Adipocyte (in vitro differentiated cells): ENCODE data around the gene RUNX2.

ENCODE experiments used
- DNase-seq: peaks from one replicate; pipeline ENCODE4 v3.0.0-alpha.2; 2015; ENCODE audit warnings: low read depth
- H3K27me3 ChIP-seq: replicated peaks from 2 replicates; pipeline ENCODE4 v1.7.0; 2013; ENCODE audit warnings: mild to moderate bottlenecking, low read length, moderate library complexity; ENCODE audit not compliant: control insufficient read depth, insufficient read depth
- H3K36me3 ChIP-seq: 2 replicates; pipeline ENCODE4 v1.7.0; 2013; ENCODE audit warnings: low read length, mild to moderate bottlenecking, moderate library complexity; ENCODE audit not compliant: control insufficient read depth, insufficient read depth, severe bottlenecking
- H3K4me1 ChIP-seq: 2 replicates; pipeline ENCODE4 v1.7.0; 2013; ENCODE audit warnings: mild to moderate bottlenecking, low read length, moderate library complexity; ENCODE audit not compliant: control insufficient read depth, insufficient read depth
- H3K4me3 ChIP-seq: 2 replicates; pipeline ENCODE4 v1.7.0; 2013; ENCODE audit warnings: mild to moderate bottlenecking, low read length, moderate library complexity
- H3K9ac ChIP-seq: 2 replicates; pipeline ENCODE4 v1.7.0; 2013; ENCODE audit warnings: mild to moderate bottlenecking, low read length, moderate library complexity
- H3K9me3 ChIP-seq: 2 replicates; pipeline ENCODE4 v1.7.0; 2013; ENCODE audit warnings: mild to moderate bottlenecking, low read length, moderate library complexity; ENCODE audit not compliant: control insufficient read depth

Gene RUNX2

GRCh38 chr6:45633272-45633908 is 305.3 kb downstream of the RUNX2 start:
- H3K9ac ChIP-seq: no peak overlapping the region
- H3K4me1 ChIP-seq: peaks cover 21% of the 10 kb centered on the region
- no peak for DNase-seq
- no peaks in the 10 kb centered on the region for H3K36me3 ChIP-seq
- H3K4me3 ChIP-seq: no peak overlapping the region
- no peaks in the 10 kb centered on the region for H3K27me3 ChIP-seq
- H3K9me3 ChIP-seq: no peaks in the 10 kb centered on the region

- Histone ChIP-seq H3K4me1 (peaks cover 21% of the 10 kb centered on the region), H3K4me3 (no peak overlapping the region), H3K9me3 (no peaks in the 10 kb centered on the region), H3K36me3 (no peaks in the 10 kb centered on the region), H3K27me3 (no peaks in the 10 kb centered on the region), H3K9ac (no peak overlapping the region)
- DNase-seq: no peak
These were observed 306.1 kb downstream of the RUNX2 start for GRCh38 chr6:45634231-45634630.

- Histone ChIP-seq H3K27me3 (no peaks in the 10 kb centered on the region), H3K9ac (no peak overlapping the region), H3K36me3 (no peaks in the 10 kb centered on the region), H3K4me1 (peaks cover 16% of the 10 kb centered on the region), H3K9me3 (no peaks in the 10 kb centered on the region), H3K4me3 (no peak overlapping the region)
- no peak for DNase-seq
These were observed 307.2 kb downstream of the RUNX2 start for GRCh38 chr6:45635284-45635867.

GRCh38 chr6:45637056-45637455 is 308.9 kb downstream of the RUNX2 start:
- Histone ChIP-seq H3K4me1 (no peaks in the 10 kb centered on the region), H3K9me3 (no peaks in the 10 kb centered on the region), H3K36me3 (no peaks in the 10 kb centered on the region), H3K9ac (no peak overlapping the region), H3K4me3 (no peak overlapping the region), H3K27me3 (no peaks in the 10 kb centered on the region)
- no peak for DNase-seq

- no peak for DNase-seq
- Histone ChIP-seq H3K4me3 (no peak overlapping the region), H3K27me3 (no peaks in the 10 kb centered on the region), H3K36me3 (no peaks in the 10 kb centered on the region), H3K9me3 (no peaks in the 10 kb centered on the region), H3K4me1 (no peaks in the 10 kb centered on the region), H3K9ac (no peak overlapping the region)
These were observed 309.6 kb downstream of the RUNX2 start for GRCh38 chr6:45637611-45638257.

GRCh38 chr6:45640081-45640491 is 312.0 kb downstream of the RUNX2 start:
- Histone ChIP-seq H3K27me3 (no peaks in the 10 kb centered on the region), H3K9ac (no peak overlapping the region), H3K36me3 (no peaks in the 10 kb centered on the region), H3K4me3 (no peak overlapping the region), H3K4me1 (no peaks in the 10 kb centered on the region), H3K9me3 (no peaks in the 10 kb centered on the region)
- peak; percentile 41 for DNase-seq

GRCh38 chr6:45640811-45641210 is 312.7 kb downstream of the RUNX2 start:
- Histone ChIP-seq H3K27me3 (no peaks in the 10 kb centered on the region), H3K4me1 (no peaks in the 10 kb centered on the region), H3K9me3 (no peaks in the 10 kb centered on the region), H3K9ac (no peak overlapping the region), H3K36me3 (no peaks in the 10 kb centered on the region), H3K4me3 (no peak overlapping the region)
- no peak for DNase-seq

GRCh38 chr6:45642331-45643125 is 314.4 kb downstream of the RUNX2 start:
- H3K4me3 ChIP-seq: no peak overlapping the region
- H3K36me3 ChIP-seq: no peaks in the 10 kb centered on the region
- no peaks in the 10 kb centered on the region for H3K27me3 ChIP-seq
- H3K9me3 ChIP-seq: no peaks in the 10 kb centered on the region
- no peak for DNase-seq
- no peak overlapping the region for H3K9ac ChIP-seq
- no peaks in the 10 kb centered on the region for H3K4me1 ChIP-seq

- no peak overlapping the region for H3K9ac ChIP-seq
- H3K9me3 ChIP-seq: no peaks in the 10 kb centered on the region
- DNase-seq: no peak
- H3K27me3 ChIP-seq: no peaks in the 10 kb centered on the region
- no peaks in the 10 kb centered on the region for H3K4me1 ChIP-seq
- H3K36me3 ChIP-seq: no peaks in the 10 kb centered on the region
- no peak overlapping the region for H3K4me3 ChIP-seq
These were observed 315.0 kb downstream of the RUNX2 start for GRCh38 chr6:45643126-45643525.

GRCh38 chr6:45644720-45645119 is 316.6 kb downstream of the RUNX2 start:
- Histone ChIP-seq H3K9me3 (no peaks in the 10 kb centered on the region), H3K27me3 (no peaks in the 10 kb centered on the region), H3K9ac (no peak overlapping the region), H3K4me1 (no peaks in the 10 kb centered on the region), H3K36me3 (no peaks in the 10 kb centered on the region), H3K4me3 (no peak overlapping the region)
- DNase-seq: no peak

GRCh38 chr6:45645302-45645701 is 317.2 kb downstream of the RUNX2 start:
- Histone ChIP-seq H3K36me3 (no peaks in the 10 kb centered on the region), H3K27me3 (no peaks in the 10 kb centered on the region), H3K9me3 (no peaks in the 10 kb centered on the region), H3K4me3 (no peak overlapping the region), H3K4me1 (peaks cover 2% of the 10 kb centered on the region), H3K9ac (no peak overlapping the region)
- DNase-seq: no peak
